GM12878 (cell line): Measurements from ENCODE around the gene INSL3. TPM values are rescaled to one million over a fixed set of nuclear protein-coding genes. Genes with fewer than 3 reads are reported as not detected.

ENCODE experiments used
- ATAC-seq: fragments of 200-7000 bp; cut with Tn5 transposase; 3 replicates; pipeline ENCODE4 v1.9.1; 2020; ENCODE audit warnings: mild to moderate bottlenecking, moderate library complexity
- BruUV-seq: library from RNA; stranded (reverse); fragments of 400-500 nt; replicated peaks from 2 replicates; lab custom pipeline; 2021; lab: Mats Ljungman, UMichigan
- CTCF ChIA-PET: fragments of 300-600 bp; sonication (Branson Sonifier 250); formaldehyde crosslinking; extraction: SDS; loops from one replicate; lab custom pipeline; 2021; ENCODE audit warnings: inconsistent platforms; lab: Yijun Ruan, JAX
- POLR2A ChIA-PET: fragments of 350-600 bp; formaldehyde crosslinking; extraction: SDS; loops from one replicate; lab custom pipeline; 2021; ENCODE audit warnings: inconsistent platforms; lab: Charles Lee
- RAD21 ChIA-PET: fragments of 300-600 bp; sonication (Branson Sonifier 250); formaldehyde crosslinking; loops from one replicate; lab custom pipeline; 2023; ENCODE audit warnings: antibody characterized with exemption; ENCODE audit not compliant: unreplicated experiment; lab: Charles Lee
- SMC1A ChIA-PET: fragments of 300-600 bp; sonication (Branson Sonifier 250); formaldehyde crosslinking; loops from one replicate; lab custom pipeline; 2023; ENCODE audit not compliant: unreplicated experiment, uncharacterized antibody; lab: Charles Lee
- DNase-seq: peaks from one replicate; pipeline ENCODE4 v3.0.0-alpha.2; 2011; ENCODE audit warnings: low read depth, low spot score
- FAIRE-seq: peaks from 3 replicates; lab custom pipeline; 2011; peaks lifted over from hg19 to GRCh38; lab: Jason Lieb, UNC
- H2AFZ ChIP-seq: 2 replicates; pipeline ENCODE4 v1.6.0; 2011; ENCODE audit warnings: low read depth, low read length, control low read depth; ENCODE audit not compliant: control insufficient read depth
- H3K27ac ChIP-seq: 2 replicates; pipeline ENCODE4 v1.5.1; 2011; ENCODE audit warnings: control low read depth; ENCODE audit not compliant: control insufficient read depth, insufficient read depth
- H3K27me3 ChIP-seq, 2 experiments: replicated peaks in 1 of 2; 2 replicates each; pipeline versions ENCODE4 v1.6.0 to v1.6.1; 2011; ENCODE audit warnings: low read length in 1 of 2; ENCODE audit not compliant: control insufficient read depth in 2 of 2, insufficient read depth in 2 of 2
- H3K36me3 ChIP-seq, 2 experiments: 2 replicates each; pipeline ENCODE4 v1.5.1; 2011; ENCODE audit warnings: low read length in 1 of 2; ENCODE audit not compliant: control insufficient read depth in 2 of 2, insufficient read depth in 2 of 2
- H3K4me1 ChIP-seq: 2 replicates; pipeline ENCODE4 v1.6.1; 2011; ENCODE audit warnings: mild to moderate bottlenecking, low read length, moderate library complexity, mixed read lengths; ENCODE audit not compliant: control insufficient read depth, insufficient read depth
- H3K4me2 ChIP-seq: 2 replicates; pipeline ENCODE4 v1.6.0; 2011; ENCODE audit warnings: control low read depth; ENCODE audit not compliant: control insufficient read depth, insufficient read depth
- H3K4me3 ChIP-seq: fragments of 200-600 bp; sonication (generic); 2 replicates; pipeline ENCODE4 v1.5.1; 2016
- H3K79me2 ChIP-seq: 2 replicates; pipeline ENCODE4 v1.6.0; 2011; ENCODE audit warnings: low read length; ENCODE audit not compliant: control insufficient read depth, insufficient read depth
- H3K9ac ChIP-seq: 2 replicates; pipeline ENCODE4 v1.8.0; 2011; ENCODE audit warnings: low read length, control low read depth, mixed read lengths; ENCODE audit not compliant: control insufficient read depth, insufficient read depth
- H3K9me3 ChIP-seq: replicated peaks from 3 replicates; pipeline ENCODE4 v1.5.1; 2011; ENCODE audit warnings: mild to moderate bottlenecking, low read length; ENCODE audit not compliant: control insufficient read depth, insufficient read depth
- H4K20me1 ChIP-seq: 2 replicates; pipeline ENCODE4 v1.6.0; 2011; ENCODE audit not compliant: control insufficient read depth, insufficient read depth
- DPF2 ChIP-seq: fragments of 450-650 bp; IDR thresholded peaks from 2 replicates; pipeline ENCODE4 v1.6.1; 2017; ENCODE audit warnings: mild to moderate bottlenecking
- MLLT1 ChIP-seq: fragments of 450-650 bp; IDR thresholded peaks from 2 replicates; pipeline ENCODE4 v1.6.1; 2016; ENCODE audit warnings: mild to moderate bottlenecking
- SMAD5 ChIP-seq: IDR thresholded peaks from 2 replicates; pipeline ENCODE4 v1.6.1; 2016; ENCODE audit warnings: antibody characterized with exemption, low read depth
- SRF ChIP-seq, 2 experiments: IDR thresholded peaks; 2 replicates each; pipeline ENCODE4 v1.6.1; 2011; ENCODE audit warnings: low read depth in 2 of 2, low read length in 2 of 2, mild to moderate bottlenecking in 1 of 2, moderate library complexity in 1 of 2
- TCF12 ChIP-seq: IDR thresholded peaks from 2 replicates; pipeline ENCODE4 v1.6.1; 2011; ENCODE audit warnings: low read depth, mild to moderate bottlenecking, low read length
- TCF7 ChIP-seq: IDR thresholded peaks from 2 replicates; pipeline ENCODE4 v1.6.1; 2014; ENCODE audit warnings: antibody characterized with exemption, borderline replicate concordance
- WGBS: methylation state at CpG from one replicate; pipeline ENCODE4 v1.1.6; 2016; ENCODE audit warnings: low lambda C conversion rate; ENCODE audit not compliant: insufficient replicate concordance, insufficient coverage; ENCODE audit errors: missing lambda C conversion rate; 5-methylcytosine and 5-hydroxymethylcytosine counted together
- in situ Hi-C: fragments of 300-500 bp; cut with MboI; formaldehyde crosslinking; loops from 9 replicates; pipeline ENCODE4 v1.14.3; 2018; ENCODE audit warnings: mixed read lengths
- intact Hi-C: fragments of 100-400 bp; cut with micrococcal nuclease; formaldehyde crosslinking; loops from one replicate; pipeline ENCODE4 v1.14.2; 2022; ENCODE audit not compliant: unreplicated experiment
- polyA plus RNA-seq, 11 experiments: library from polyadenylated mRNA; depleted of rRNA in 4 of 11; unstranded in 6 of 11; stranded (reverse) in 5 of 11; fragments of >200 nt; fragmentation: Nextera tagmentation in 4 of 11; fragmentation: Illumina TruSeq in 1 of 11; extraction: Ambion mirVana in 4 of 11; extraction: Trizol in 1 of 11; gene quantifications; 1 replicate in 1 of 11; 2 replicates in 10 of 11; pipeline versions ENCODE4 v1.2.1 to v1.2.3, GENCODE V29; 2011 to 2016; ENCODE audit warnings: inconsistent platforms in 2 of 11, missing spikeins in 2 of 11, low read depth in 1 of 11
- total RNA-seq, 4 experiments: library from RNA; depleted of rRNA in 3 of 4; stranded (reverse); fragments of >200 nt in 3 of 4; fragmentation: Illumina TruSeq in 1 of 4; extraction: Trizol in 1 of 4; gene quantifications; 2 replicates each; pipeline versions ENCODE4 v1.2.1 to v1.2.3, GENCODE V29; 2013 to 2021
- TF ChIP-seq, protein P1 (sequence below): fragments of 450-650 bp; IDR thresholded peaks from 2 replicates; pipeline ENCODE4 v1.6.1; 2017; ENCODE audit warnings: mild to moderate bottlenecking

INSL3 gene
- total and polyA plus RNA-seq, 10 of the 15 experiments (the other 5 are each of a cell fraction or from before 2014, with no cell fraction given): 0.27 to 1.9 (median 0.70) TPM

- H3K4me2 ChIP-seq: no peak overlapping the region
- peaks cover 4% of the 10 kb centered on the region in 2 experiments; a peak in 3 of 4 replicates for H3K27me3 ChIP-seq
- in situ Hi-C loops: no loop called here
- SMC1A ChIA-PET: no interaction called here
- no peaks in the 10 kb centered on the region for H4K20me1 ChIP-seq
- WGBS: 19% methylated on average over 34 of the region's 38 CpGs
- no TSS peak for BruUV-seq
- ATAC-seq: no peak
- no peaks in the 10 kb centered on the region for H3K79me2 ChIP-seq
- TF ChIP-seq TCF7 (no peak), SMAD5 (no peak), DPF2 (no peak), TCF12 (no peak)
- TF ChIP-seq, protein P1, sequence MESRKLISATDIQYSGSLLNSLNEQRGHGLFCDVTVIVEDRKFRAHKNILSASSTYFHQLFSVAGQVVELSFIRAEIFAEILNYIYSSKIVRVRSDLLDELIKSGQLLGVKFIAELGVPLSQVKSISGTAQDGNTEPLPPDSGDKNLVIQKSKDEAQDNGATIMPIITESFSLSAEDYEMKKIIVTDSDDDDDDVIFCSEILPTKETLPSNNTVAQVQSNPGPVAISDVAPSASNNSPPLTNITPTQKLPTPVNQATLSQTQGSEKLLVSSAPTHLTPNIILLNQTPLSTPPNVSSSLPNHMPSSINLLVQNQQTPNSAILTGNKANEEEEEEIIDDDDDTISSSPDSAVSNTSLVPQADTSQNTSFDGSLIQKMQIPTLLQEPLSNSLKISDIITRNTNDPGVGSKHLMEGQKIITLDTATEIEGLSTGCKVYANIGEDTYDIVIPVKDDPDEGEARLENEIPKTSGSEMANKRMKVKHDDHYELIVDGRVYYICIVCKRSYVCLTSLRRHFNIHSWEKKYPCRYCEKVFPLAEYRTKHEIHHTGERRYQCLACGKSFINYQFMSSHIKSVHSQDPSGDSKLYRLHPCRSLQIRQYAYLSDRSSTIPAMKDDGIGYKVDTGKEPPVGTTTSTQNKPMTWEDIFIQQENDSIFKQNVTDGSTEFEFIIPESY: no peak
- POLR2A ChIA-PET: no interaction called here
- no peaks in the 10 kb centered on the region for H3K4me1 ChIP-seq
- no peaks in the 10 kb centered on the region for H3K36me3 ChIP-seq
- no peak overlapping the region for H2AFZ ChIP-seq
- H3K4me3 ChIP-seq: no peak overlapping the region
- no peak for FAIRE-seq
- H3K9me3 ChIP-seq: no peaks in the 10 kb centered on the region
- RAD21 ChIA-PET: no interaction called here
- intact Hi-C loops: no loop called here
- CTCF ChIA-PET: interaction anchor here (1.0 kb wide), 1 partner anchor 49 kb away, joined by 3 read pairs; no protein-coding TSS in a partner anchor
- DNase-seq: no peak
- no peak overlapping the region for H3K27ac ChIP-seq
- H3K9ac ChIP-seq: no peak overlapping the region
Measured at GRCh38 chr19:17807731-17808316, 13.5 kb downstream of the INSL3 start.

- H3K27me3 ChIP-seq: peaks cover 4% of the 10 kb centered on the region in 2 experiments; a peak in 3 of 4 replicates
- POLR2A ChIA-PET: interaction anchor here (0.6 kb wide), 1 partner anchor 421 kb away, joined by 5 read pairs; no protein-coding TSS in a partner anchor
- H3K4me2 ChIP-seq: no peak overlapping the region
- ATAC-seq: peak; percentile 38; the same call in 2 of the 3 replicates
- no peak overlapping the region for H3K4me3 ChIP-seq
- intact Hi-C loops: no loop called here
- DNase-seq: no peak
- 0 out of 4 replicates have a peak, but pooled peaks have one; percentile 20 to 21 for TF ChIP-seq SRF (IDR thresholded peaks at IDR 0.05; ENCODE audit: low read depth in 2 of 2, low read length in 2 of 2)
- TF ChIP-seq MLLT1: no peak
- no peaks in the 10 kb centered on the region for H3K9me3 ChIP-seq
- no TSS peak for BruUV-seq
- no peak overlapping the region for H2AFZ ChIP-seq
- 29% methylated on average over 3 of the region's 3 CpGs for WGBS
- in situ Hi-C loops: no loop called here
- CTCF ChIA-PET: no interaction called here
- H4K20me1 ChIP-seq: no peaks in the 10 kb centered on the region
- SMC1A ChIA-PET: no interaction called here
- RAD21 ChIA-PET: no interaction called here
- no peak for FAIRE-seq
- H3K4me1 ChIP-seq: no peaks in the 10 kb centered on the region
- H3K36me3 ChIP-seq: no peaks in the 10 kb centered on the region
- H3K79me2 ChIP-seq: no peaks in the 10 kb centered on the region
- no peak overlapping the region for H3K27ac ChIP-seq
- no peak overlapping the region for H3K9ac ChIP-seq
Measured at GRCh38 chr19:17806945-17807344, 14.4 kb downstream of the INSL3 start.
